Upper lobe of left lung (tissue), 4 donors: ENCODE measurements around the gene NDUFB5.

Experiments used
- CTCF ChIP-seq, 6 experiments: fragments of 450-650 bp in 4 of 6; fragments of 200-600 bp in 2 of 6; sonication (generic) in 2 of 6; IDR thresholded peaks; one replicate each; pipeline ENCODE4 v1.5.1; 2016 to 2019; ENCODE audit warnings: antibody characterized with exemption in 6 of 6
- POLR2A ChIP-seq, 4 donors: fragments of 450-650 bp; IDR thresholded peaks; one replicate each; pipeline ENCODE4 v1.5.1; 2016 to 2017; ENCODE audit warnings: antibody characterized with exemption in 4 of 4, mild to moderate bottlenecking in 2 of 4
- POLR2AphosphoS5 ChIP-seq, 2 donors: sonication (generic); formaldehyde crosslinking; IDR thresholded peaks; one replicate each; pipeline ENCODE4 v1.5.1; 2017; ENCODE audit warnings: antibody characterized with exemption in 2 of 2

GRCh38 chr3:179668429-179668828 lies 63.8 kb downstream of the NDUFB5 start:
- TF ChIP-seq POLR2A (IDR thresholded peaks at IDR 0.05) (no peak), CTCF (IDR thresholded peaks at IDR 0.05) (no peak), POLR2AphosphoS5 (IDR thresholded peaks at IDR 0.05) (no peak)
